Esophagus squamous epithelium (tissue), 5 donors: ENCODE data around the gene SMIM24. TPM values are rescaled to one million over a fixed set of nuclear protein-coding genes. Genes with fewer than 3 reads are reported as not detected.

Experiments
- DNase-seq: peaks from one replicate; lab custom pipeline; 2025; lab: John Stamatoyannopoulos, UW
- H3K27ac ChIP-seq, 4 donors: fragments of 200-600 bp; sonication (generic); one replicate each; pipeline ENCODE4 v1.5.1; 2016 to 2019; ENCODE audit warnings: mild to moderate bottlenecking in 1 of 4
- H3K27me3 ChIP-seq, 4 donors: fragments of 200-600 bp; sonication (generic); 1 replicate in 3 of 4; 2 replicates in 1 of 4; pipeline versions ENCODE4 v1.5.1 to v1.6.0; 2017 to 2021; ENCODE audit warnings: antibody characterized with exemption in 1 of 4
- H3K36me3 ChIP-seq, 3 donors: fragments of 200-600 bp; sonication (generic); one replicate each; pipeline ENCODE4 v1.5.1; 2016 to 2019
- H3K4me1 ChIP-seq, 3 donors: fragments of 200-600 bp; sonication (generic); one replicate each; pipeline ENCODE4 v1.5.1; 2017 to 2019
- H3K4me3 ChIP-seq, 4 donors: fragments of 200-600 bp; sonication (generic); 1 replicate in 3 of 4; 2 replicates in 1 of 4; pipeline ENCODE4 v1.5.1; 2016 to 2019; ENCODE audit warnings: mild to moderate bottlenecking in 2 of 4, moderate library complexity in 1 of 4
- H3K9me3 ChIP-seq, 3 donors: fragments of 200-600 bp; sonication (generic); one replicate each; pipeline ENCODE4 v1.5.1; 2016 to 2019
- POLR2A ChIP-seq, 4 donors: fragments of 450-650 bp; IDR thresholded peaks; one replicate each; pipeline ENCODE4 v1.6.1; 2017; ENCODE audit warnings: antibody characterized with exemption in 4 of 4, mild to moderate bottlenecking in 4 of 4, moderate library complexity in 3 of 4
- WGBS, 2 donors: methylation state at CpG; one replicate each; pipeline ENCODE4 v1.1.5; 2018; 5-methylcytosine and 5-hydroxymethylcytosine counted together
- intact Hi-C: fragments of 100-400 bp; cut with DNase I; formaldehyde crosslinking; loops from one replicate; pipeline ENCODE4 v1.15.0; 2022
- total RNA-seq, 4 donors: library from RNA; depleted of rRNA; stranded (reverse); fragments of >200 nt; gene quantifications; one replicate each; pipeline ENCODE4 v1.1.0, GENCODE V29; 2016
- TF ChIP-seq, protein P1 (sequence below), 6 experiments: fragments of 450-650 bp in 4 of 6; fragments of 200-600 bp in 2 of 6; sonication (generic) in 2 of 6; IDR thresholded peaks; one replicate each; pipeline ENCODE4 v1.5.1; 2016 to 2019; ENCODE audit warnings: antibody characterized with exemption in 6 of 6, mild to moderate bottlenecking in 4 of 6, moderate library complexity in 4 of 6
- donor health status: DM: yes; HTN: yes; CAD: no.

SMIM24 gene
- total RNA-seq, 4 donors from 2014 or later: not detected

DNA sequence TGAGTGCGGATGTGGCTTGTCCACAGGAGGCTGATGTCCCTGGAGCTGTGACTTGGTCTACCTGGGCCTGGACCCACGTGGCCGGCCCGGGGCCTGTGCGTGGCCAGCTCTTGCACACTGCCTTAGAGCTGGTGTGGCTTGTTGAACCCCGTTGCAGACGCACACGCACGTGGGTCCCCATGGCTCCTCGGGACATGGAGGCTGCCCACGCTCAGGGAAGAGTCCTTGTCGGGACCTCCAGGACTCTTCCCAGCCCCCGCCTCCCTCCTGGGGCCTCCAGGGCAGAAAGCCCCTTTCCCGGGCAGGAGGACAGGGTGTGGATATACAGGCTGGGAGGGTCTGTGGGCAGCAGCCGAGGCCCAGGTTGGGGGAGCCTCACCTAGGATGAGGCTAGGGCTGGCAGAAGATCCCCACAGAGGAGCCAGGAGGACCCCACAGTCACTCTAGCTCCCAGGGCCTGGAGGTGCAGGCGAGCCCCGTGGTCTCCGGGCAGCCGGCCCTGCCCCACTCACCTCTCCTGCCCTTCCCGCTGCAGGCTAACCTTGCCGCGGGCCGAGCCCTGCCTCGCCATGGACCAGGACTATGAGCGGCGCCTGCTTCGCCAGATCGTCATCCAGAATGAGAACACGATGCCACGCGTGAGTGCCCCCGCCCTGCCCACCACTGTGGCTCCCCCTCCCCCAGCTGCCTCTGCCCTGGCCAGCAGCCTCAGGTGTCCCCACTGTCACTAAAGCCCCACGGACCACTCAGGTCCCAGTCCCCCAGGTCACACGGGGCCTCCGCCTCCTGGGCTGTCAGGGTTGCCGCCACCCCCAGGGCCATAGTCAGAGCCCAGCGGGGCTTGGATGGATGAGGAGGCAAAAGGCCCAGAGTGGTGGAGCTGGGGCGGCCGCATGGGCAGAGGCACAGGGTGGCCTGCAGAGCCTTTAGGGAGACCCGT is 42.4 kb upstream of the SMIM24 start:
- no peak for DNase-seq
- Histone ChIP-seq H3K36me3 (peaks cover 32 to 85% (median 39%) of the 10 kb centered on the region in 3 donors), H3K27ac (peak overlapping the region in 1 of 4 donors; percentile 86), H3K9me3 (no peaks in the 10 kb centered on the region), H3K4me3 (no peak overlapping the region), H3K4me1 (peaks cover 7 to 51% (median 7%) of the 10 kb centered on the region in 3 donors), H3K27me3 (no peaks in the 10 kb centered on the region)
- intact Hi-C loops: no loop called here
- no peak for TF ChIP-seq POLR2A (IDR thresholded peaks at IDR 0.05)
- TF ChIP-seq, protein P1, sequence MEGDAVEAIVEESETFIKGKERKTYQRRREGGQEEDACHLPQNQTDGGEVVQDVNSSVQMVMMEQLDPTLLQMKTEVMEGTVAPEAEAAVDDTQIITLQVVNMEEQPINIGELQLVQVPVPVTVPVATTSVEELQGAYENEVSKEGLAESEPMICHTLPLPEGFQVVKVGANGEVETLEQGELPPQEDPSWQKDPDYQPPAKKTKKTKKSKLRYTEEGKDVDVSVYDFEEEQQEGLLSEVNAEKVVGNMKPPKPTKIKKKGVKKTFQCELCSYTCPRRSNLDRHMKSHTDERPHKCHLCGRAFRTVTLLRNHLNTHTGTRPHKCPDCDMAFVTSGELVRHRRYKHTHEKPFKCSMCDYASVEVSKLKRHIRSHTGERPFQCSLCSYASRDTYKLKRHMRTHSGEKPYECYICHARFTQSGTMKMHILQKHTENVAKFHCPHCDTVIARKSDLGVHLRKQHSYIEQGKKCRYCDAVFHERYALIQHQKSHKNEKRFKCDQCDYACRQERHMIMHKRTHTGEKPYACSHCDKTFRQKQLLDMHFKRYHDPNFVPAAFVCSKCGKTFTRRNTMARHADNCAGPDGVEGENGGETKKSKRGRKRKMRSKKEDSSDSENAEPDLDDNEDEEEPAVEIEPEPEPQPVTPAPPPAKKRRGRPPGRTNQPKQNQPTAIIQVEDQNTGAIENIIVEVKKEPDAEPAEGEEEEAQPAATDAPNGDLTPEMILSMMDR (IDR thresholded peaks at IDR 0.05): no peak
- WGBS, 2 donors: 99% methylated on average over 14 of the region's 40 CpGs; no CpG with 5 or more reads in 1 of the 2 donors

DNA sequence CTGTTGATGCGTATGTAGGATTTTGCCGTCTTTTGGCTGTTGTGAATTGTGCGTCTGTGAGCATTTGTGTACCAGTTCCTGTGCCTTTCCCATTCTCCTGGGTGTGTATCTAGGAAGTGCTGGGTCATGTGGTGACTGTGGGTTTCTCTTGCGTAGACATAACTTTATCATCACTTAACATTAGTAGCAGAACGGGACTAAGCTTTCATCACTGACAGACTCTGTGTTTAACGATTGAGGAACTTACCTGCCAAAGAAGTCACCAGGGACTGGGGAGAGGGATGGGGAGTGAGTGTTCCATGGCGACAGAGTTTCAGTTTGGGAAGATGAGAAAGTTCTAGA is 40.8 kb upstream of the SMIM24 start:
- no peak overlapping the region for H3K4me3 ChIP-seq
- H3K27me3 ChIP-seq: no peaks in the 10 kb centered on the region
- no peaks in the 10 kb centered on the region for H3K9me3 ChIP-seq
- DNase-seq: no peak
- peaks cover 17 to 75% (median 25%) of the 10 kb centered on the region in 3 donors for H3K36me3 ChIP-seq
- H3K27ac ChIP-seq: peak overlapping the region; percentile 73 to 86 (median 82)
- no peak for TF ChIP-seq POLR2A (IDR thresholded peaks at IDR 0.05)
- TF ChIP-seq, protein P1 (IDR thresholded peaks at IDR 0.05): no peak
- WGBS, 2 donors: 33 to 45% methylated on average over 5 to 7 of the region's 7 CpGs
- intact Hi-C loops: no loop called here
- H3K4me1 ChIP-seq: peaks cover 7 to 67% (median 16%) of the 10 kb centered on the region in 3 donors

DNA sequence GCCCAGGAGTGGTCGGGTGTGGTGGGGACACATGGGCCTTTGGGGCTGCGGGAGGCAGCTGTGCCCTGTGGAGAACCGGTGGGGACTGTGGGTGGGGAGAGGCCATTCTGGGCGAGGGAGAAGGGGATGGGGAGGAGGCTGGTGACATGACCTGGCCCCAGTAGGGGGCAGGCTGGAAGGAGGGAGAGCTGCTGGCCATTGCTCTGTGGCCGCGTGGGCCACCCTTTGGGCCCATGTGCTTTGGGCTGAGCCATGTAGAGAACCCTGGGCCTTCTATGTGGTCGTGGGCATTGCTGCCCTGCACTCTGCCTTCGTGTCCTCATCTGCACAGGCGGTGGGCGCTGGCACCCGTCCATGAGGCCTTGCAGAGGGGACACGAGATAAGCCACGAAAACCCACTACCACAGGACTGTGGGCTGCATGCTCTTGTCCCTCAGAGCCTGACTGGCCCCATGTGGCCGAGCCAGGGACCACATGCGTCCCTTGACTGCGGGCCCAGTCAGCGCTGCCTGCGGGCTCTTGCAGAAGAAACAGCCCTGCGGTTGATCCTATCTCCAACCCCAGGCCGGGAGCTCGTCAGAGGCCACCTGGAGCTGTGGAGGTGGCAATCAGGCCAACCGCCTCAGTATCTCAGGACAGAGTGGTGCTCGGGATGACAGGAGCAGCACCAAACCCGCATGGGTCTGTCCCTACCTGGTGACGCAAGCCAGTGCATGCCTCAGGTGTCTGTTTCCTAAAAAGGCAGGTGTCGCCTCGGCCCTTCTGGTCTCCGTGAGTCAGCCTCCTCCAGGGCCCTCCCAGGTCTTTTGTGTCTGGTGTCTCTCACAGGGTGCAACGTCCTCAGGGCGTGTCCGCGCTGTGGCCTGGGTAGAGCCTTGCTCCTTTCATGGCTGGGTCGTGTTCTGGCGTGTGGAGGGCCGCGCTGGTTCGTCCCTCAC is 40.1 kb upstream of the SMIM24 start:
- no peaks in the 10 kb centered on the region for H3K9me3 ChIP-seq
- H3K27ac ChIP-seq: peak overlapping the region; percentile 73 to 86 (median 82)
- no peak overlapping the region for H3K4me3 ChIP-seq
- WGBS, 2 donors: 34 to 90% methylated on average over 3 to 11 of the region's 37 CpGs
- no peaks in the 10 kb centered on the region for H3K27me3 ChIP-seq
- peaks cover 15 to 69% (median 21%) of the 10 kb centered on the region in 3 donors for H3K36me3 ChIP-seq
- DNase-seq: no peak
- H3K4me1 ChIP-seq: peaks cover 7 to 73% (median 17%) of the 10 kb centered on the region in 3 donors
- TF ChIP-seq POLR2A (IDR thresholded peaks at IDR 0.05): peak in 2 of 4 donors; percentile 28 to 47
- TF ChIP-seq, protein P1 (IDR thresholded peaks at IDR 0.05): peak in 2 of 6 experiments; percentile 17 to 27
- intact Hi-C loops: no loop called here

DNA sequence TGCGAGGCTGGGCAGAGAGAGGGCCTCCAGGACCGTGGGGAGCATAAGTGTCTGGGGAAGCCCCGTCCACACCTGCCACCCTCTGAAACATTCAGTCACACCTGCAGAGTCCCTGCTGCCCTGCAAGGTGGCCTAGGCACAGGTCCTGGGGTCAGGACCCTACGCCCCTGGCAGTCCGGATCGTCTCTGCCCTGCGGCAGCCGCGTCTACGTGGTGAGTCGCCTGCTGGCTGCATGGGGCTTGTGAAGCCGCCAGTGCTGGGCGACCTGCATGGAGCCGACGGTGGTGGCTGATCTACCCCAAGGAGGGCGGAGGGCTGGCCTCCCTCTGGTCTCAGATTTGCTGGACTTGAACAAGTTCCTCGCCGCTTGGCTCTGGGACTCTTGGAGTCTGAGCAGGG is 38.8 kb upstream of the SMIM24 start:
- H3K27ac ChIP-seq: no peak overlapping the region
- DNase-seq: no peak
- H3K4me3 ChIP-seq: no peak overlapping the region
- H3K4me1 ChIP-seq: peaks cover 7 to 85% (median 17%) of the 10 kb centered on the region in 3 donors
- H3K9me3 ChIP-seq: no peaks in the 10 kb centered on the region
- intact Hi-C loops: no loop called here
- H3K36me3 ChIP-seq: peaks cover 5 to 58% (median 12%) of the 10 kb centered on the region in 3 donors
- H3K27me3 ChIP-seq: no peaks in the 10 kb centered on the region
- TF ChIP-seq POLR2A (IDR thresholded peaks at IDR 0.05): no peak
- TF ChIP-seq, protein P1 (IDR thresholded peaks at IDR 0.05): no peak
- WGBS, 2 donors: 80 to 100% methylated on average over 3 to 14 of the region's 18 CpGs
